DOHH2 (cell line): ENCODE measurements around the gene DPYD.

Source experiments
- H3F3A ChIP-seq: fragments of 200-600 bp; sonication (generic), shearing (Covaris generic); 2 replicates; pipeline ENCODE4 v1.6.0; 2016; ENCODE audit warnings: antibody characterized with exemption, mild to moderate bottlenecking; ENCODE audit not compliant: control insufficient read depth, insufficient read depth
- H3K27ac ChIP-seq: fragments of 200-600 bp; sonication (generic); 2 replicates; pipeline ENCODE4 v1.5.1; 2014; ENCODE audit warnings: low read depth, mild to moderate bottlenecking, low read length, moderate library complexity
- H3K27me3 ChIP-seq: fragments of 200-600 bp; sonication (generic); 2 replicates; pipeline ENCODE4 v1.6.1; 2014; ENCODE audit warnings: mild to moderate bottlenecking, low read length, mixed read lengths; ENCODE audit not compliant: control insufficient read depth
- H3K36me3 ChIP-seq: fragments of 200-600 bp; sonication (generic); 2 replicates; pipeline ENCODE4 v1.6.1; 2014; ENCODE audit warnings: mild to moderate bottlenecking, low read length, moderate library complexity, mixed read lengths; ENCODE audit not compliant: control insufficient read depth
- H3K4me1 ChIP-seq: fragments of 200-600 bp; sonication (generic); 2 replicates; pipeline ENCODE4 v1.6.1; 2014; ENCODE audit warnings: mild to moderate bottlenecking, low read length, mixed read lengths; ENCODE audit not compliant: control insufficient read depth
- H3K4me2 ChIP-seq: fragments of 200-600 bp; sonication (generic); 2 replicates; pipeline ENCODE4 v1.6.0; 2014; ENCODE audit warnings: mild to moderate bottlenecking, low read length, moderate library complexity
- H3K4me3 ChIP-seq: fragments of 200-600 bp; sonication (generic); 2 replicates; pipeline ENCODE4 v1.5.1; 2014; ENCODE audit warnings: mild to moderate bottlenecking, low read length, mixed read lengths
- H3K79me2 ChIP-seq: fragments of 200-600 bp; sonication (generic); 2 replicates; pipeline ENCODE4 v1.6.1; 2014; ENCODE audit warnings: mild to moderate bottlenecking, low read length, mixed read lengths; ENCODE audit not compliant: control insufficient read depth
- H3K9me2 ChIP-seq: fragments of 200-600 bp; sonication (generic); replicated peaks from 2 replicates; pipeline ENCODE4 v1.6.1; 2014; ENCODE audit warnings: mild to moderate bottlenecking, low read length, mixed read lengths; ENCODE audit not compliant: control insufficient read depth
- H3K9me3 ChIP-seq: fragments of 200-600 bp; sonication (generic); 2 replicates; pipeline ENCODE4 v1.6.1; 2014; ENCODE audit warnings: antibody characterized with exemption, low read length, mixed read lengths; ENCODE audit not compliant: control insufficient read depth, insufficient read depth
- H4K20me1 ChIP-seq: fragments of 200-600 bp; sonication (generic); 2 replicates; pipeline ENCODE4 v1.6.0; 2014; ENCODE audit warnings: low read depth, mild to moderate bottlenecking, antibody characterized with exemption, low read length, moderate library complexity; ENCODE audit not compliant: control insufficient read depth, insufficient read depth
- EZH2phosphoT487 ChIP-seq: fragments of 200-600 bp; sonication (generic); IDR thresholded peaks from 2 replicates; pipeline ENCODE4 v1.6.1; 2017; ENCODE audit warnings: borderline replicate concordance, mild to moderate bottlenecking, antibody characterized with exemption, low read length, moderate library complexity, mixed read lengths
- TF ChIP-seq, protein P1 (sequence below): fragments of 200-600 bp; sonication (generic); IDR thresholded peaks from one replicate; pipeline ENCODE4 v1.5.1; 2014; ENCODE audit warnings: antibody characterized with exemption, mild to moderate bottlenecking, low read depth, low read length; ENCODE audit not compliant: poor library complexity, severe bottlenecking

Gene DPYD

DNA sequence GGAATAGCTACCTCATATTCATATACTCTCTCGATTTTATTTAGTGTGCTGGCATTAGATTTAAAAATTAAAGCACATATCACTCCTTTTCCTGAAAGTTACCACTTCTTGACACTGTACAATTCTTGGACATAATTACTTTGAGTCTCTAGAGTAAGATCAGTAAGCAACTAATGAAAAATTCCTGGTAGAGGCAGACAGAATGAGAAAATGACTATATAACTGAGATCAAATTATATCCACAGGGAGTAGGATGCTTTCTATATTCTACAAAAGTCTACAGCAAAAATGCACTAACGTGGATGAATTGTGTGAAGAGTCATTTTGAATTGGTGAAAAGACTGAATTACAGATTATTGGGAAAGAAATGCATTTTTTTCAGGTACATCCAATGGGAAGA, 753.6 kb downstream of the DPYD start:
- no peak overlapping the region for H3K27ac ChIP-seq
- no peaks in the 10 kb centered on the region for H3K36me3 ChIP-seq
- H3K4me1 ChIP-seq = peaks cover 13% of the 10 kb centered on the region
- H3F3A ChIP-seq = no peaks in the 10 kb centered on the region
- H3K9me2 ChIP-seq = no peaks in the 10 kb centered on the region
- H3K4me2 ChIP-seq = no peak overlapping the region
- no peaks in the 10 kb centered on the region for H4K20me1 ChIP-seq
- H3K27me3 ChIP-seq = 0 out of 2 replicates have a peak, but pooled peaks cover 2% of the 10 kb centered on the region
- H3K4me3 ChIP-seq = no peak overlapping the region
- TF ChIP-seq, protein P1, sequence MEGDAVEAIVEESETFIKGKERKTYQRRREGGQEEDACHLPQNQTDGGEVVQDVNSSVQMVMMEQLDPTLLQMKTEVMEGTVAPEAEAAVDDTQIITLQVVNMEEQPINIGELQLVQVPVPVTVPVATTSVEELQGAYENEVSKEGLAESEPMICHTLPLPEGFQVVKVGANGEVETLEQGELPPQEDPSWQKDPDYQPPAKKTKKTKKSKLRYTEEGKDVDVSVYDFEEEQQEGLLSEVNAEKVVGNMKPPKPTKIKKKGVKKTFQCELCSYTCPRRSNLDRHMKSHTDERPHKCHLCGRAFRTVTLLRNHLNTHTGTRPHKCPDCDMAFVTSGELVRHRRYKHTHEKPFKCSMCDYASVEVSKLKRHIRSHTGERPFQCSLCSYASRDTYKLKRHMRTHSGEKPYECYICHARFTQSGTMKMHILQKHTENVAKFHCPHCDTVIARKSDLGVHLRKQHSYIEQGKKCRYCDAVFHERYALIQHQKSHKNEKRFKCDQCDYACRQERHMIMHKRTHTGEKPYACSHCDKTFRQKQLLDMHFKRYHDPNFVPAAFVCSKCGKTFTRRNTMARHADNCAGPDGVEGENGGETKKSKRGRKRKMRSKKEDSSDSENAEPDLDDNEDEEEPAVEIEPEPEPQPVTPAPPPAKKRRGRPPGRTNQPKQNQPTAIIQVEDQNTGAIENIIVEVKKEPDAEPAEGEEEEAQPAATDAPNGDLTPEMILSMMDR = no peak
- no peak for TF ChIP-seq EZH2phosphoT487
- H3K9me3 ChIP-seq = no peaks in the 10 kb centered on the region
- H3K79me2 ChIP-seq = no peaks in the 10 kb centered on the region

DNA sequence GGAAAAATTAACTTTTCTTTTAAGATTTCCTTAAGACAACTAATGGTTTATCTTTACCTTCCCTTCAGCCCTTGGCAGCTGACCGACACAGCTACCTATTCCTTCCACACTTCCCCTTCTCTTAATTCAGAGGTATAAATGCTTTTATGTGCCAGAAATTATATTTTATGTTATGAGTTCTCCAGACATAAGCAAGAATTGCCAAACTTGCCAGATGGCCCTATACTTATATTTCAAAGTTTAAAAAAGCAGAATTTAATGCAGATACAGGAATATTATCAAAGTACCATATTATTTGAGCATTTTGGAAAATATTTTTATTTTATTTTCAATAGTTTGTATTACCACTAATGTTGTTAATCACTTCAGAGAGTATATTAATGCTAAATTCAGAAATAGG, 754.2 kb downstream of the DPYD start:
- H3K36me3 ChIP-seq = no peaks in the 10 kb centered on the region
- no peaks in the 10 kb centered on the region for H3F3A ChIP-seq
- no peaks in the 10 kb centered on the region for H4K20me1 ChIP-seq
- H3K27me3 ChIP-seq = 0 out of 2 replicates have a peak, but pooled peaks cover 2% of the 10 kb centered on the region
- no peaks in the 10 kb centered on the region for H3K9me2 ChIP-seq
- no peak overlapping the region for H3K4me2 ChIP-seq
- H3K4me3 ChIP-seq = no peak overlapping the region
- H3K9me3 ChIP-seq = no peaks in the 10 kb centered on the region
- no peaks in the 10 kb centered on the region for H3K79me2 ChIP-seq
- H3K27ac ChIP-seq = no peak overlapping the region
- peaks cover 13% of the 10 kb centered on the region for H3K4me1 ChIP-seq
- TF ChIP-seq EZH2phosphoT487 = no peak
- TF ChIP-seq, protein P1 = no peak

DNA sequence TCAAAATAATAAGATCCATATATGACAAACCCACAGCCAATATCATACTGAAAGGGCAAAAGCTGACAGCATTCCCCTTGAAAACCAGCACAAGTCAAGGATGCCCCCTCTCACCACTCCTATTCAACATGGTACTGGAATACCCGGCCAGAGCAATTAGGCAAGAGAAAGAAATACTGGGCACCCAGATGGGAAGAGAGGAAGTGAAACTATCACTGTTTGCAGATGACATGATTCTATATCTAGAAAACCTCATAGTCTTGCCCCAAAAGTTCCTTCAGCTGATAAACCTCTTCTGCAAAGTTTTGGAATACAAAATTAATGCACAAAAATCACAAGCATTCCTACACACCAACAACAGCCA, 756.6 kb downstream of the DPYD start:
- H3K4me1 ChIP-seq = peaks cover 13% of the 10 kb centered on the region
- no peaks in the 10 kb centered on the region for H3K9me3 ChIP-seq
- H3K27me3 ChIP-seq = 0 out of 2 replicates have a peak, but pooled peaks cover 2% of the 10 kb centered on the region
- H3K79me2 ChIP-seq = no peaks in the 10 kb centered on the region
- no peak overlapping the region for H3K27ac ChIP-seq
- H4K20me1 ChIP-seq = no peaks in the 10 kb centered on the region
- no peak overlapping the region for H3K4me2 ChIP-seq
- no peak overlapping the region for H3K4me3 ChIP-seq
- no peaks in the 10 kb centered on the region for H3K9me2 ChIP-seq
- H3K36me3 ChIP-seq = no peaks in the 10 kb centered on the region
- no peaks in the 10 kb centered on the region for H3F3A ChIP-seq
- TF ChIP-seq EZH2phosphoT487 = no peak

DNA sequence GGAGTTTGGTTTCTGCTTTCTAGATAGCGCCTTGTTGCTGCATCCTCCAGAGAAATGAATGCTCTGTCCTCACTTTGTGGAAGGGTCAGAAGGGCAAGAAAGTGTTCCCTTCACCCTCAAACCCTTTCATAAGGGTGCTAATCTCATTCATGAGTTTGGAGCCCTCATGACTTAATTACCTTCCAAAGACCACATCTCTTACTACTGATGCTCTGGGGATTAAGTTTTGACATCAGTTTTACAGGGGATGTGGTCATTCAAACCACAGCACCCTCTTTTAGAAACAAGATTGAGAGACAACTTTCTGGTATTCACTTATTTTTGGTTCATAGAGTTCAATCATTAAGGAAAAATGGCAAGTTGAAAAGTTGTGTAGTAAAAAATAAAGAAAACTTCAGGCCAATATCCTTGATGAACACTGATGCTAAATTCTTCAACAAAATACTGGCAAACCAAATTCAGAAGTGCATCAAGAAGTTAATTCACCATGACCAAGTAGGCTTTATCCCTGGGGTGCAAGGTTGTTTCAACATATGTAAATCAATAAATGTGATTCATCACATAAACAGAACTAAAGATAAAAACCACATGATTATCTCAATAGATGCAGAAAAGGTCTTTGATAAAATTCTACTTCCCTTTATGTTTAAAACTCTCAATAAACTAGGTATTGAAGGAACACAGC, 757.1 kb downstream of the DPYD start:
- Histone ChIP-seq H3K9me3 (no peaks in the 10 kb centered on the region), H3K27ac (no peak overlapping the region), H3K4me2 (no peak overlapping the region), H3K79me2 (no peaks in the 10 kb centered on the region), H3F3A (no peaks in the 10 kb centered on the region), H3K36me3 (no peaks in the 10 kb centered on the region), H3K9me2 (no peaks in the 10 kb centered on the region), H3K27me3 (0 out of 2 replicates have a peak, but pooled peaks cover 2% of the 10 kb centered on the region), H4K20me1 (no peaks in the 10 kb centered on the region), H3K4me3 (no peak overlapping the region), H3K4me1 (peaks cover 13% of the 10 kb centered on the region)
- TF ChIP-seq, protein P1 = no peak
- no peak for TF ChIP-seq EZH2phosphoT487
